Prostate gland (tissue), 1 donor: Measurements from ENCODE around the gene EIF2B5.

Experiments used
- POLR2A ChIP-seq: fragments of 450-650 bp; IDR thresholded peaks from one replicate; pipeline ENCODE4 v1.6.1; 2016; ENCODE audit warnings: antibody characterized with exemption, mild to moderate bottlenecking
- POLR2AphosphoS5 ChIP-seq: sonication (generic); formaldehyde crosslinking; IDR thresholded peaks from one replicate; pipeline ENCODE4 v1.6.1; 2017; ENCODE audit warnings: antibody characterized with exemption

DNA sequence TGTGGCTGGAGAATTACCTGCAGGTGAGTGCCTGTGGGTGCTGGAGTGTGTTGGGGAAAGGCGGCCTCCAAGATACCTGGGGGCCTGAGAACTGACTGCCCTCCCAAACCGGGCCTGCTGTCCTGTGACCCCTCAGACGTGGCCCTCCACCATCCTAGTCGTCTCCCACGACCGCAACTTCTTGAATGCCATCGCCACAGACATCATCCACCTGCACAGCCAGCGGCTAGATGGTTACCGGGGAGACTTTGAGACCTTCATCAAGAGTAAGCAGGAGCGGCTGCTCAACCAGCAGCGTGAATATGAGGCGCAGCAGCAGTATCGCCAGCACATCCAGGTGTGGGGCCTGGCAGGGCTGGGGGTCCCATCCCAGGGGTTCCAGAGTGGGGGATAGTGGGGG, 54.3 kb downstream of the EIF2B5 start:
- no peak for TF ChIP-seq POLR2A
- no peak for TF ChIP-seq POLR2AphosphoS5
